ENCODE measurements around the gene LANCL3.

The LANCL3 gene

GRCh38 chrX:37685381-37686359 is 114.2 kb downstream of the LANCL3 start, which contains the start of gene XK:
Gene XK, plus strand, starts transcription at chrX:37685791. Its CDS starts 171 bp downstream, at chrX:37685962.
- DNase-seq: peak; percentile 71

- DNase-seq: peak; percentile 52
Measured at GRCh38 chrX:37686369-37686995, 115.0 kb downstream of the LANCL3 start.

- peak; percentile 35 for DNase-seq
Measured at GRCh38 chrX:37686996-37687395, 115.5 kb downstream of the LANCL3 start.

GRCh38 chrX:37690119-37690518 is 118.7 kb downstream of the LANCL3 start:
- peak; percentile 72 for DNase-seq

GRCh38 chrX:37692918-37693317 is 121.5 kb downstream of the LANCL3 start:
- DNase-seq: no peak

GRCh38 chrX:37697169-37697760 is 125.8 kb downstream of the LANCL3 start:
- no peak for DNase-seq

GRCh38 chrX:37701588-37701987 is 130.1 kb downstream of the LANCL3 start:
- no peak for DNase-seq

- DNase-seq: no peak
Measured at GRCh38 chrX:37711991-37712390, 140.5 kb downstream of the LANCL3 start.

GRCh38 chrX:37712458-37712857 is 141.0 kb downstream of the LANCL3 start:
- DNase-seq: no peak

- no peak for DNase-seq
Measured at GRCh38 chrX:37714479-37714878, 143.0 kb downstream of the LANCL3 start.

GRCh38 chrX:37716602-37717001 is 145.1 kb downstream of the LANCL3 start:
- peak; percentile 54 for DNase-seq

- DNase-seq: peak; percentile 15
Measured at GRCh38 chrX:37717708-37718107, 146.2 kb downstream of the LANCL3 start.

GRCh38 chrX:37722595-37722994 is 151.1 kb downstream of the LANCL3 start:
- DNase-seq: no peak

- DNase-seq: no peak
Measured at GRCh38 chrX:37726346-37726745, 154.9 kb downstream of the LANCL3 start.
